ENCODE data around the gene ANTXR2.
"Not testable (repeated sequence)": the region's sequence is repeated elsewhere in the genome, so short reads cannot be mapped to it uniquely, and the experiment has no call there.

Gene ANTXR2

GRCh38 chr4:80015407-80016189 is 57.4 kb downstream of the ANTXR2 start:
- no peak for DNase-seq

GRCh38 chr4:80014531-80014930 is 58.5 kb downstream of the ANTXR2 start:
- DNase-seq: no peak

GRCh38 chr4:80012291-80012690 is 60.7 kb downstream of the ANTXR2 start:
- no peak for DNase-seq

GRCh38 chr4:80011636-80012236 is 61.3 kb downstream of the ANTXR2 start:
- DNase-seq: no peak

- no peak for DNase-seq
Observed at GRCh38 chr4:80010316-80010715, 62.7 kb downstream of the ANTXR2 start.

- no peak for DNase-seq
Observed at GRCh38 chr4:80009806-80010205, 63.2 kb downstream of the ANTXR2 start.

- no peak for DNase-seq
Observed at GRCh38 chr4:80008971-80009370, 64.1 kb downstream of the ANTXR2 start.

GRCh38 chr4:80008351-80008750 is 64.7 kb downstream of the ANTXR2 start:
- DNase-seq: no peak

- no peak for DNase-seq
Observed at GRCh38 chr4:80007745-80008149, 65.3 kb downstream of the ANTXR2 start.

- no peak for DNase-seq
Observed at GRCh38 chr4:80006935-80007744, 65.9 kb downstream of the ANTXR2 start.

GRCh38 chr4:80005863-80006262 is 67.2 kb downstream of the ANTXR2 start:
- no peak for DNase-seq

GRCh38 chr4:80004319-80004718 is 68.7 kb downstream of the ANTXR2 start:
- DNase-seq: no peak

- DNase-seq: not testable (repeated sequence)
Observed at GRCh38 chr4:80002559-80002958, 70.5 kb downstream of the ANTXR2 start.

GRCh38 chr4:79999048-79999447 is 74.0 kb downstream of the ANTXR2 start:
- DNase-seq: not testable (repeated sequence)

- DNase-seq: no peak
Observed at GRCh38 chr4:79998201-79998600, 74.8 kb downstream of the ANTXR2 start.

- no peak for DNase-seq
Observed at GRCh38 chr4:79996851-79997250, 76.2 kb downstream of the ANTXR2 start.

GRCh38 chr4:79993476-79993875 is 79.6 kb downstream of the ANTXR2 start:
- no peak for DNase-seq

GRCh38 chr4:79991601-79992000 is 81.4 kb downstream of the ANTXR2 start:
- DNase-seq: no peak

- not testable (repeated sequence) for DNase-seq
Observed at GRCh38 chr4:79991100-79991499, 81.9 kb downstream of the ANTXR2 start.

GRCh38 chr4:79987401-79987800 is 85.6 kb downstream of the ANTXR2 start:
- DNase-seq: no peak

GRCh38 chr4:79983431-79983830 is 89.6 kb downstream of the ANTXR2 start:
- DNase-seq: no peak

- DNase-seq: no peak
Observed at GRCh38 chr4:79982601-79983322, 90.3 kb downstream of the ANTXR2 start.

- DNase-seq: no peak
Observed at GRCh38 chr4:79980448-79980847, 92.6 kb downstream of the ANTXR2 start.
